GM19238 (cell line): ENCODE measurements around the gene KRTAP10-10.
"Not testable (repeated sequence)": the region's sequence is repeated elsewhere in the genome, so short reads cannot be mapped to it uniquely, and the experiment has no call there.

Source experiments
- DNase-seq: peaks from one replicate; pipeline ENCODE4 v3.0.0; 2011; ENCODE audit warnings: low spot score; ENCODE audit not compliant: insufficient read length

KRTAP10-10 gene

DNA sequence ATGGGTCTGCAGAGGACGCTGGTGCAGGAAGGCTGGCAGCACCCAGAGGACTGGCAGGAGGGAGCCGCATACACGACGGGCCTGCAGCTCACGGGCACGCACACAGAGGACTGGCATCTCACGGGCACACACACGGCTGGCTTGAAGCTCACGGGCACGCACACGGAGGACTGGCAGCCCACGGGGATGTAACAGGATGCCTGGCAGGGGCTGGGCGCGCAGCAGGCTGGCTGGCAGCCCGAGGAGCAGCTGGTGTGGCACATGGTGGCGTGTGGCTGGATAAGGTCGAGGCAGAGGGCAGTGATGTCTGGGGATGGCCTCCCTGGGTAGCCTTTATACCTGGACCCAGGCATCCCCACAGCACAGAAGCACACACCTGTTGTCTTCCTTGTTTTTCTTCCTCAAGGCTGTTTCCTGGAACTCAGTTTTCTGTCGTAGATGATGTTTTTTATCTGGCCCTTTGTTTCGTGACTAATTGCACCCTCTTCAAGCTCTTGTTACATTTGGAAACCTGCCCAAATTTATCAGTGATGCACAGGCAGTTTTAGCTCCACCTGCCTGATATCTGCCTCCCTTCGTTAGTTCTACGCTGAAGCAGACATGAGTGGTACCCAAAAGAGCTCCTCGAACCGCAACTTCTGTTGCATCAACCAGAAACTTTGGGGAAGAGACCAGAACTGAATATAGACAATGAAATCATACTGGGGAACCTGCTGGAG is 44.9 kb downstream of the KRTAP10-10 start, which contains the start of gene KRTAP12-1:
Gene KRTAP12-1, minus strand, starts transcription at position 303 of the 719 bp plus-strand sequence. Its CDS starts 40 bp downstream, at position 263.
- no peak for DNase-seq

GRCh38 chr21:44682580-44683151 is 45.5 kb downstream of the KRTAP10-10 start:
- no peak for DNase-seq

- DNase-seq, result no peak
These were observed 46.9 kb downstream of the KRTAP10-10 start for GRCh38 chr21:44684077-44684476.

- no peak for DNase-seq
These were observed 47.3 kb downstream of the KRTAP10-10 start for GRCh38 chr21:44684483-44684882.

GRCh38 chr21:44685050-44685449 is 47.9 kb downstream of the KRTAP10-10 start:
- DNase-seq, result not testable (repeated sequence)

DNA sequence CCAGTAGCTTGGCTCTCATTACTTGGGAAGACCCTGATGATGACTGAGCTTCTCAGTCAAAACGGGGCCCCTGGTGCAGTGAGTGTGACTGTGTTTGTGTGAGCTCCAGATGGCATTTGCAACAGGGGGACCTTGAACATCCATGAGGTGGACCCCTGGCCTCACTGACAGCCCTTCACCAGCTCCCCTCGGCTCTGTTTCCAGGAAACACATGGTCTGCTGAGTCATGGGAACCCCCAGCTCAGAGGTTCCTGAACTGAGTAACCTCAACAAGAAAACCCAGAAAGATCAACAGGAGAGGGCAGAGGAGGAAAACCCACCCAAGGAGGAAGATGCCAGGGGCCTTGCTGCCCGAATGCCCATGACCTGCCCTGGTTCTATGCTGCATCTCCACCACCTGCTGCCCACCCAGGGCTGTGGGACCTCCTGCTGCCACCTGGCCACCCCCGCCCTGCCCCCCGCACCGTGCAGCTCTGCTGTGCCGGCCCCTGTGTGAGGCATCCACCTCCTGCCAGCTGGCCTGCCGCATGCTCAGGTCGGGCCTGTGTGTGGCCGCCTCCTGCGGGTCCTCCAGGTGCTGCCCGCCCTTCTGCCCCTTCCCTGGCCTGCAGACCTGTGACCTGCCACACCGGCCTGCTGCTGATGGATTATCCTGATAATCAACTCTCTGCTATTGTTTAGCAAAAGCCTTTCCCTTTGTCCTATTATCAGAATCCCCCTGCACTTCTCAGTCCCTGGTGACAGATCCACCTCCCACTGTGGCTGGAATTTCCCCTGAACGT is 49.0 kb downstream of the KRTAP10-10 start:
- no peak for DNase-seq

DNA sequence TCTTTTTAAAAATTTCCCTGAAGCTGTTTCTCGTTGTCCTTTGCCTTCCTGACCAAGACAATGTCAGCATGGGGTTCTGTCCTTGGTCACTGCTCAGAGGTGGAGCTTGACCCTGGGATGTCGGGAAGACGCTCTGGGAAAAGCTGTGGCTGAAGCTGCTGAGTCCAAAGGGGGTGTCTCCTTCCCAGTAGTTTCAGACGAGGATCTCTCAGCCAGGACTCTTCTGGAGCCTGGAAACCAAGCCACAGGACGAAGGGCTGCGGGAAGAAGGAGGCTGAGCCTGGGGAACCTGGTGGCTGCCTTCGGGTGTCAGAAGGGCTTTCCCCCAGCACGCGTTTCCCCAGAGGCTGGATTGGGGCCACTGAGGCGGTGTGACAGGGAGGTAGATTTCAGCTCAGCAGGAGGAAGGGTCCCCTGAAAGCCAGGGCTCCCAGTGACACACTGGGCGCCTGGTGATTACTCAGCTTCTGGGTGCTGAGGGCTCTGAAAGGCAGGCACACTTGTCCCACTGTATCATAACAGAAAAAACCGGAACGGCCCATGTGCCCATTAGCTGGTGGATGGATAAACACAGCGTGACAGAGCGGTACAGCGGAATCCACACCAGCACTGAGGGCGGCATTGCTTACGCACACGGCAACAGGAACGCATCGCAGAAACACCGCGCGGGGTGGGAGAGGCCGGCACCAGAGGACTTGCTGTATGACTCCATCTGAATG is 49.8 kb downstream of the KRTAP10-10 start:
- DNase-seq, result no peak

DNA sequence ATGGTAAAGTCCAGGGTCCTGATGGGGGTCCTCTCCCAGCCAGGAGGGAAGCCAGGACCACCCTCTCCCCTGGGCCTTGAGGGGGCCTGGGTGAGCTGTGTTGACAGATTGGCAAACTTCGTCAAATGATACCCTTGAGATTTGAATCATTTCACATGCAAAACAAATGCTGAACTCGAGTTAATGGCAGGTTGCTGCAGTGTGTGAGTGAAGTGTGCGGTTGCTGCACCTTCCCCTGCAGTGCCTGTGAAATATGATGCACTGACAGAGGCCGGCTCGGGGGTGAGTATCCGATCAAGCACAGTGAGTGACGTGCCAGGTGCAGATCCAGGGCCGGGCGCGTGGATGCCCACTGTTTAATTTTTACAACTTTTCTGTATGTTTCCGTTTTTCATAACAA is 50.5 kb downstream of the KRTAP10-10 start:
- no peak for DNase-seq
